WTC11 (cell line): ENCODE measurements around the gene CGREF1. TPM values are rescaled to one million over a fixed set of nuclear protein-coding genes. Genes with fewer than 3 reads are reported as not detected.

Experiments used
- AFF4 ChIP-seq: sonication (generic); formaldehyde crosslinking; IDR thresholded peaks from 2 replicates; pipeline ENCODE4 v1.8.1; 2023; ENCODE audit warnings: mild to moderate bottlenecking, missing genetic modification reagents, borderline replicate concordance
- ARID4B ChIP-seq: sonication (generic); formaldehyde crosslinking; IDR thresholded peaks from 2 replicates; pipeline ENCODE4 v1.8.0; 2023; ENCODE audit warnings: missing genetic modification reagents, mild to moderate bottlenecking, borderline replicate concordance
- ATF2 ChIP-seq: sonication (generic); formaldehyde crosslinking; IDR thresholded peaks from 2 replicates; pipeline ENCODE4 v1.8.1; 2022; ENCODE audit warnings: low read depth, missing genetic modification reagents, borderline replicate concordance
- ATF3 ChIP-seq: sonication (generic); formaldehyde crosslinking; conservative IDR thresholded peaks from 2 replicates; pipeline ENCODE4 v1.8.1; 2022; ENCODE audit warnings: mild to moderate bottlenecking, missing genetic modification reagents
- CBFB ChIP-seq: sonication (generic); formaldehyde crosslinking; IDR thresholded peaks from 2 replicates; pipeline ENCODE4 v1.8.1; 2022; ENCODE audit warnings: mild to moderate bottlenecking, low read depth, missing genetic modification reagents
- CDX4 ChIP-seq: fragments of 250-450 bp; sonication (Bioruptor Pico); IDR thresholded peaks from 2 replicates; pipeline ENCODE4 v1.9.0; 2021; ENCODE audit warnings: moderate library complexity, mild to moderate bottlenecking, inconsistent platforms, borderline replicate concordance
- E2F1 ChIP-seq: sonication (generic); formaldehyde crosslinking; IDR thresholded peaks from 2 replicates; pipeline ENCODE4 v1.8.0; 2022; ENCODE audit warnings: mild to moderate bottlenecking, missing genetic modification reagents
- E2F5 ChIP-seq: sonication (generic); formaldehyde crosslinking; IDR thresholded peaks from 2 replicates; pipeline ENCODE4 v1.8.1; 2022; ENCODE audit warnings: mild to moderate bottlenecking, moderate library complexity, missing genetic modification reagents
- EMX1 ChIP-seq: fragments of 250-450 bp; sonication (Bioruptor Pico); IDR thresholded peaks from 2 replicates; pipeline ENCODE4 v1.8.0; 2021; ENCODE audit warnings: mild to moderate bottlenecking
- ETV6 ChIP-seq: sonication (generic); formaldehyde crosslinking; IDR thresholded peaks from 2 replicates; pipeline ENCODE4 v1.8.1; 2022; ENCODE audit warnings: mild to moderate bottlenecking, missing genetic modification reagents
- FOXK1 ChIP-seq: sonication (generic); formaldehyde crosslinking; IDR thresholded peaks from 2 replicates; pipeline ENCODE4 v1.8.0; 2022; ENCODE audit warnings: mild to moderate bottlenecking, moderate library complexity, missing genetic modification reagents
- JUN ChIP-seq: sonication (generic); formaldehyde crosslinking; IDR thresholded peaks from 2 replicates; pipeline ENCODE4 v1.8.0; 2023; ENCODE audit warnings: mild to moderate bottlenecking, missing genetic modification reagents
- NR3C1 ChIP-seq: sonication (generic); formaldehyde crosslinking; conservative IDR thresholded peaks from 2 replicates; pipeline ENCODE4 v1.8.1; 2023; ENCODE audit warnings: low read depth, mild to moderate bottlenecking, missing genetic modification reagents
- SMAD4 ChIP-seq: sonication (generic); formaldehyde crosslinking; IDR thresholded peaks from 2 replicates; pipeline ENCODE4 v1.8.0; 2022; ENCODE audit warnings: mild to moderate bottlenecking, missing genetic modification reagents
- TEAD4 ChIP-seq: sonication (generic); formaldehyde crosslinking; IDR thresholded peaks from 2 replicates; pipeline ENCODE4 v1.8.0; 2022; ENCODE audit warnings: mild to moderate bottlenecking, missing genetic modification reagents
- USF1 ChIP-seq: sonication (generic); formaldehyde crosslinking; IDR thresholded peaks from 2 replicates; pipeline ENCODE4 v1.8.0; 2022; ENCODE audit warnings: mild to moderate bottlenecking, missing genetic modification reagents
- USF2 ChIP-seq: sonication (generic); formaldehyde crosslinking; IDR thresholded peaks from 2 replicates; pipeline ENCODE4 v1.8.1; 2023; ENCODE audit warnings: mild to moderate bottlenecking, missing genetic modification reagents, moderate library complexity
- ZSCAN18 ChIP-seq: fragments of 250-450 bp; sonication (Bioruptor Pico); IDR thresholded peaks from 2 replicates; pipeline ENCODE4 v2.1.2; 2022; ENCODE audit warnings: mild to moderate bottlenecking, moderate library complexity
- total RNA-seq: library from RNA; stranded (reverse); gene quantifications from 3 replicates; pipeline ENCODE4 v1.2.3, GENCODE V29; 2021

The CGREF1 gene
- total RNA-seq, 1 experiment from 2014 or later = 3.5 TPM

GRCh38 chr2:27086724-27087593 is 32.0 kb downstream of the CGREF1 start, which contains the start of gene KHK (continued):
- TF ChIP-seq AFF4 (CRISPR knock-in tag) (no peak), FOXK1 (no peak), E2F5 (no peak), CDX4 (CRISPR knock-in tag) (no peak), CBFB (no peak), ATF3 (CRISPR knock-in tag) (no peak), TEAD4 (CRISPR knock-in tag) (no peak), JUN (CRISPR knock-in tag) (no peak), SMAD4 (CRISPR knock-in tag) (no peak), ZSCAN18 (CRISPR knock-in tag) (no peak), EMX1 (CRISPR knock-in tag) (no peak), ATF2 (CRISPR knock-in tag) (no peak), ARID4B (CRISPR knock-in tag) (0 out of 2 replicates have a peak, but pooled peaks have one; percentile 13), NR3C1 (CRISPR knock-in tag) (no peak), E2F1 (CRISPR knock-in tag) (0 out of 2 replicates have a peak, but pooled peaks have one; percentile 5), USF1 (CRISPR knock-in tag) (no peak), ETV6 (CRISPR knock-in tag) (no peak), USF2 (CRISPR knock-in tag) (no peak)
